ENCODE measurements around the gene VAX1.

- TF ChIP-seq POLR2A (IDR thresholded peaks at IDR 0.05; ENCODE audit: low read depth, low read length) = no peak
- no peak for TF ChIP-seq TAF1 (IDR thresholded peaks at IDR 0.05; ENCODE audit: borderline replicate concordance, low read depth, low read length)
- no peak for TF ChIP-seq POLR2AphosphoS5 (IDR thresholded peaks at IDR 0.05; ENCODE audit: low read depth, low read length)
These were observed 4.6 kb downstream of the VAX1 start for GRCh38 chr10:117133273-117134055.
